Effector memory CD4-positive, alpha-beta T cell (primary cell): ENCODE data around the gene NKX3-2.

Experiments
- DNase-seq, 3 donors: peaks; one replicate each; pipeline ENCODE4 v3.0.0-alpha.2; 2020
- H3K27ac ChIP-seq: 2 replicates; pipeline ENCODE4 v1.7.0; 2013; ENCODE audit warnings: mild to moderate bottlenecking, low read length, moderate library complexity; ENCODE audit not compliant: insufficient read depth, poor library complexity, severe bottlenecking
- H3K27me3 ChIP-seq: replicated peaks from 2 replicates; pipeline ENCODE4 v1.7.0; 2013; ENCODE audit warnings: mild to moderate bottlenecking, low read length; ENCODE audit not compliant: insufficient read depth, control insufficient read depth, poor library complexity, severe bottlenecking
- H3K36me3 ChIP-seq: 2 replicates; pipeline ENCODE4 v1.7.0; 2013; ENCODE audit warnings: mild to moderate bottlenecking, low read length, moderate library complexity; ENCODE audit not compliant: control insufficient read depth, insufficient read depth
- H3K4me1 ChIP-seq: 2 replicates; pipeline ENCODE4 v1.7.0; 2013; ENCODE audit warnings: low read length, mild to moderate bottlenecking; ENCODE audit not compliant: control insufficient read depth, insufficient read depth, poor library complexity, severe bottlenecking
- H3K4me3 ChIP-seq: 2 replicates; pipeline ENCODE4 v1.7.0; 2013; ENCODE audit warnings: low read length, low read depth, mild to moderate bottlenecking; ENCODE audit not compliant: insufficient read depth, poor library complexity, severe bottlenecking
- H3K9me3 ChIP-seq: 2 replicates; pipeline ENCODE4 v1.7.0; 2013; ENCODE audit warnings: mild to moderate bottlenecking, low read length, moderate library complexity; ENCODE audit not compliant: control insufficient read depth

Gene NKX3-2

DNA sequence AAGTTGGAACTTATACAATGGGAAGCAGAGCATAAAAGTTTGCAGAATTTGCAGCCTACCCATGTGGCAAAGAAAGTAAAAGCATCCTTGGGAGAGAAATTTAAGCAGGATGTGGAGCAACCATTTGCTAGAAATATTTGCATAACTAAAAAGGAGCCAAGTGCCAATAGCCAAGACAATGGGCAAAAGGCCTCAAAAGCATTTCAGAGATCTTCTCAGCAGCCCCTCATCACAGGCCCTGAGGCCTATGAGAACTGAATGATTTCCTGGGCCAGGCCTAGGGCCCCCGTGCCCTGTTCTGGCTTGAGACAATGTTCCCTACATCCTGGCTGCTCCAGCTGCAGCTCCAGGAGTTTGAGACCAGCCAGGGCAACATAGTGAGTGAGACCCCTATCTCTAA lies 34.9 kb downstream of the NKX3-2 start:
- peaks cover 6% of the 10 kb centered on the region for H3K27me3 ChIP-seq
- H3K27ac ChIP-seq: no peak overlapping the region
- H3K4me1 ChIP-seq: no peaks in the 10 kb centered on the region
- DNase-seq: no peak
- H3K9me3 ChIP-seq: no peaks in the 10 kb centered on the region
- H3K36me3 ChIP-seq: no peaks in the 10 kb centered on the region
- no peak overlapping the region for H3K4me3 ChIP-seq

GRCh38 chr4:13504374-13504773 lies 39.9 kb downstream of the NKX3-2 start:
- Histone ChIP-seq H3K9me3 (no peaks in the 10 kb centered on the region), H3K4me3 (no peak overlapping the region), H3K36me3 (no peaks in the 10 kb centered on the region), H3K27ac (no peak overlapping the region), H3K27me3 (no peaks in the 10 kb centered on the region), H3K4me1 (no peaks in the 10 kb centered on the region)
- DNase-seq: no peak

DNA sequence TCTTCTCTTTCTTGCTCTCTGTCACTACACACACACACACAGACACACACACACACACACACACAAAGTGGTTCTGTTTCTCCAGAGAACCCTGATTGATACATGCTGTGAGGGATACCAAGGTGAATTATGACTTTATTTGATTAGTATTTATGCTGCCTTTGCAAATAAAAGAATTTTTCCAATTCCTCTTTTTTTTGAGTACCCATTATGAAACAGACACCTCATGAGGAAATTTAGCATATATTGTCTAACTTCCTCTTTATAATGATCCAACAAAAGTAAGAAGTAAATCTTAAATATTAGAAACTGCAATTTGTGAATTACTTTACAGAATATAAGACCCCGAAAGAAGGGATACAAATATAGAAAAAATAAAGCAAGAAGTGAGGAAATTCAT lies 45.8 kb downstream of the NKX3-2 start:
- Histone ChIP-seq H3K36me3 (no peaks in the 10 kb centered on the region), H3K9me3 (no peaks in the 10 kb centered on the region), H3K27me3 (no peaks in the 10 kb centered on the region), H3K4me3 (no peak overlapping the region), H3K27ac (no peak overlapping the region), H3K4me1 (no peaks in the 10 kb centered on the region)
- DNase-seq: no peak

DNA sequence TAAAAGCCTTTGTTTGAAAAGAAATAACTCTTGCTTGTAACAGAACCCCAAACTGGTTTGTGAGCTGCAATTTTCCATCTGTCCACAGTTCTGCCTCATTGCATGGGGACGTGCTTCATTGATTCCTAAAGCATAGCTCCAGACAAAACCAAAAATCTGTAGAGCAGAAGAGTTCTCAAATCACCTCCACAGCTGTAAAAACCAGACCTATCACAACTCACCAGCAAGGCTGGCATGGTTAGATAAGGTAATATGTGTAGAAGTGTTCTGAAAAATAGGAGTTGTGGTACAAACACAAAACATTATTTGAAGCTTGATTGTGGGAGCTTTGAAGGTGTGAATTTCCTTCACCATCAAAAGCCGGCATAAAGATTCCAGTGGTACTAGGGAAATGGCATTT lies 47.7 kb downstream of the NKX3-2 start:
- Histone ChIP-seq H3K4me3 (no peak overlapping the region), H3K27ac (no peak overlapping the region), H3K9me3 (no peaks in the 10 kb centered on the region), H3K36me3 (no peaks in the 10 kb centered on the region), H3K27me3 (no peaks in the 10 kb centered on the region), H3K4me1 (no peaks in the 10 kb centered on the region)
- no peak for DNase-seq

GRCh38 chr4:13495753-13496152 lies 48.6 kb downstream of the NKX3-2 start:
- no peak overlapping the region for H3K27ac ChIP-seq
- H3K27me3 ChIP-seq: no peaks in the 10 kb centered on the region
- no peak overlapping the region for H3K4me3 ChIP-seq
- DNase-seq: no peak
- H3K4me1 ChIP-seq: no peaks in the 10 kb centered on the region
- no peaks in the 10 kb centered on the region for H3K36me3 ChIP-seq
- no peaks in the 10 kb centered on the region for H3K9me3 ChIP-seq

DNA sequence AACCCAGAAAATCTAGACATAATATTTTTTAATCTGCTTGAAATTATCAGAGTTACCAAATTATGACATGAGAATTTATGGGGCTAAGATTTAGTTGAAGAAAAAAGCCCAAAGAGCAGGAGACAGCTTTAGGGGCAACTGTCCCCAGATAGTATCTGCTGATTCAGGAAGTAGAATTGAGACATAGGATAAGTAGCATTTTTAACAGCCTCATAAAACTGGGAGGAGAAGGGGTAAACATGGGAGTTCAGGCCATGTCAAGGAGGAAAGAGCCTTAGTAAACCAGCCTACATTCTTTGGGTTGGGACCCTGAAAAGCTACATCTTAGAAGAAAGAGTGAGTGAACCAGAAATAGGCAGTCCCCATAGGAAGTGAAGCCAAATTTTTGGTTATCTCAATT lies 50.5 kb downstream of the NKX3-2 start:
- DNase-seq: no peak
- H3K36me3 ChIP-seq: no peaks in the 10 kb centered on the region
- no peaks in the 10 kb centered on the region for H3K27me3 ChIP-seq
- H3K27ac ChIP-seq: no peak overlapping the region
- H3K4me1 ChIP-seq: no peaks in the 10 kb centered on the region
- no peak overlapping the region for H3K4me3 ChIP-seq
- H3K9me3 ChIP-seq: no peaks in the 10 kb centered on the region

DNA sequence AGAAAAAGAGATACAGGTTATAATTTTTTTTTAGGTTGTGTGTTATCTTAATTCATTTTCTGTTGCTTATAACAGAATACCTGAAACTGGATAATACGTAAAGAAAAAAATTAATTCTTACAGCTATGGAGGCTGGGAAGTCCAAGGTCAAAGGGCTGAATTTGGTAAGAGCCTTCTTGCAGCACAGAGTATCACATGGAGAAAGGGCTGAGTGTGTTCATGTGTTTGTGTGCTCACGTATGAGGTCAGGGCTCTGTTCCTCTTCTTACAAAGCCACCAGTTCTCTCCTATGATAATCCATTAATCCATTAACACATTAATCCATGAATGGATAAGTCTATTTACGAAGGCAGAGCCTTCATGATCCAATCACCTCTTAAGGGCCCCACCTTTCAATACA lies 51.6 kb downstream of the NKX3-2 start:
- Histone ChIP-seq H3K4me1 (no peaks in the 10 kb centered on the region), H3K27me3 (no peaks in the 10 kb centered on the region), H3K36me3 (no peaks in the 10 kb centered on the region), H3K27ac (no peak overlapping the region), H3K4me3 (no peak overlapping the region), H3K9me3 (no peaks in the 10 kb centered on the region)
- no peak for DNase-seq
